GM18907 (cell line): ENCODE data around the gene ZNF407.
A peak's percentile ranks its signal among the peaks of the same experiment; 100 is the strongest.

ENCODE experiments used
- ATAC-seq: cut with Tn5 transposase; IDR thresholded peaks from one replicate; pipeline ENCODE4 v1.9.1; 2021; ENCODE audit warnings: mild to moderate bottlenecking, moderate library complexity; ENCODE audit not compliant: unreplicated experiment

Gene ZNF407

DNA sequence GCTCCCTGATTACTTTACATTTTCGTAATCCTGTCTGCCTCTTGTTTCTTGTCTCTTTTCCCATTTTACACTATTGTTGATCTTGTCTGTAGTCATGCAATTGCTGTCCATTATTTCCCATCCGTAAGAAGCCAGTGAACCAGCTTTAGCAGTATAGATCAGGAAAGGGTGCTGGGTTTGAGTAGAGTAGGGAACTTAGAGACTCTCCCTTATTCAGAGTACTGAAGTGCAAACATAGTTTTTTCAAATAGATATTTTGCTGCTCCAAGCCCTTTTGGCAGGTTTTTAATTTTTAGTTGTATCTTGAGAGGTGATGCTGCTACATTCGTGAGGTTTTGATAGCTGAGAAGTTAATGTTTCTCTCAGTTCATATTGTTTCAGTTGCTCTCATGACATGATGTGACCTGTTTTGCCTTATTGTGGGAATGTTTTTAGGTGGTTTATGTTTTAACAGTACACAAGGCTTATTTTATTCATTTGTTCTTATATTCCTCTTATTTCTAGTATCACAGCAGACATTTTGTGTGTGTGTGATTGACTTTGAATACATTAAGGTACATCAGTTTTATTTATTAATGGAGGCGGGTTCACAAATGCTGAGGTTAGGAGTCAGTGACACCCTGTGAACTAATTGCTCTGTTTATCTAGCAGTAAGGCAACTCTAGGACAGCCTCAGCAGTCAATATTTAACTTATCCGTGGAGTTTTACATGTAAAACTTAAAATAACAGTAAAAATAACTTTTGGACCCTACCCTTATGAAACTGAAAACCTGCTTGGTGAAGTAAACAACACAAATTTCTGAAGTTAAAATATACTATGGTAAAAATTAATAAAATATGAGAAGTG is 118.4 kb downstream of the ZNF407 start:
- peak; percentile 56 for ATAC-seq

DNA sequence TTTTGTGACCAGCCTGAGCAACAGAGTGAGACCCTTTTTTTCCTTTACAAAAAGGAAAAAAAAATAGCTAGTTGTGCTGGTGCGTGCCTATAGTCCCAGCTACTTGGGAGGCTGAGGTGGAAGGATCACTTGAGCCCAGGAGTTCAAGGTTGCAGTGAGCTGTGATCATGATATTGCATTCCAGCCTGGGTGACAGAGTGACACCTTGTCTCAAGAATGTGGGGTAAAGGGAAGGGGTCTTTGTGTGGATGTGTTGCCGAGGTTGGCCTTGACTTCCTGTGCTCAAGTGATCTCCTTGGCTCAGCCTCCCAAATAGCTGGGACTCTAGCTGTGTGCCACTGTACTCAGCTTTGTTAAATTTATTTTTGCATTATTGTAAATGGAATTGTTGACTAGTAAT is 120.6 kb downstream of the ZNF407 start:
- no peak for ATAC-seq

DNA sequence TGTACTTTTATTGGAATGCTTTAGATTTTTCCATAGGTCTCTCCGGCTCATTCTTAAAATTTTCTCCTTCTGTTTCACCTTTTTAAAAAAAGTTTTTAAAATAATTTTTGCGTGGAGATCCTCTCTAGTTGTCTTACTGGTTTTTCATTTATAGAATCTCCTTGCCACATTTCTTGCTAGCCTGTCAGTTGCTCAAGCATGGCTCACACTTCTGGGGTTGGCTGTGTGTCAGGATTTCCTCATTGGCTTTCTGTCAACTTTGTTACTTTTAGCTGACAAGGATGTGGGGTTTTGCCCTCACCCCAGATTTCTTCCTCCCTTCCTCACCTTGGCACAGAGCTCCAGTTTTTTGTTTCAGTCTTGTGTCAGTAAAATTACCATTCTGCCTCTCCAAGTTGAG is 124.6 kb downstream of the ZNF407 start:
- no peak for ATAC-seq

DNA sequence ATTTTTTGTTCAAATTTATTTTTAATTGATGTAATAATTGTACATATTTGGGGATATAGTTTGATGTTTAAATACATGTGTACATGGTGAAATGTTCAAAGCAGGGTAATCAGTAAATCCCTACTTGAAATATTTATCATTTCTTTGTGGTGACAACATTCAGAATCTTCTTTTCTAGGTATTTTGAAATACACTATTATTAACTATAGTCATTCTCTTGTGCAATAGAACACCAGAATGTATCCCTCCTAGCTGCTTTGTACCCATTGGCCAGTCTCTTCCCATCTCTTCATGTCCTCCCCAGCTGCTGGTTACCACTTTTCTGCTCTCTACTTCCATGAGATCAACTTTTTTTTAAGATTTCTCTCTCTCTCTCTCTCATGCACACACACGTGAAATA is 126.5 kb downstream of the ZNF407 start:
- no peak for ATAC-seq

DNA sequence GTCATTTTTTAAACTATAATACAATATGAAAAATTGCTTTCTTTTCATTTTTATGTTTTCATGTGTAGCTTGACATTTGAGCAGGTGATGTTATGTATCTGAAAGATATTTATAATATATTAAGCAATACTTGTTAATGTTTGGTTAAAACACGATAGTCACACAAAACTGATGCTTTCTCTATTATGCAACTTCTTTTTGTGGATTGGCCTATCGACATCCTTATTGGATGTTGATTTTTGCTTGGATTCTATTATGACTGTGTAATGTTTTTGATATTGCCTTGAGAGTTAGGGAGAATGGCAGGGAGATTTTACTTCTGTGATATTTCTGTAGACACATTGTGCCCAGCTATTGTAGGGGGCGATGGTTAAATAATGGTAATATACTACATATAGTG is 128.0 kb downstream of the ZNF407 start:
- ATAC-seq, result no peak

DNA sequence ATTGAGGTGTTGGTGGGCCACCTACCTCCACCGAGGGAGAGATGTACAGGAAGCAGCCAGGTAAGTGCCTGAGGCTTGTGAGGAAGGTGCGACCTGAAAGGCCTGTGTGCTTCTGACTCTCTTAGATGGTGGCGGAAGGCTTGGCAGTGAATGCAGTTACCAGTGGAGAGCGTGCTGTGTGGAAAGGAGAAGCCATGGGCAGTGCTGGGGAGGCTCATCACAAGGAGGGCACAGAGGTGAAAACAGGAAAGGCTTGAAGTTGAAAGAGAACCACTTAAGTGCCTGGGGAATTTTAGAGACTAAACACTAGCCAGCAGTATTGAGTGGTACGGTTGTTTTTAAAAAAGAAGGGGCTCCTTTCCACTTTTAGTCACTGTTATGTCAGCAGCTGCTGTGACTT is 130.9 kb downstream of the ZNF407 start:
- no peak for ATAC-seq

DNA sequence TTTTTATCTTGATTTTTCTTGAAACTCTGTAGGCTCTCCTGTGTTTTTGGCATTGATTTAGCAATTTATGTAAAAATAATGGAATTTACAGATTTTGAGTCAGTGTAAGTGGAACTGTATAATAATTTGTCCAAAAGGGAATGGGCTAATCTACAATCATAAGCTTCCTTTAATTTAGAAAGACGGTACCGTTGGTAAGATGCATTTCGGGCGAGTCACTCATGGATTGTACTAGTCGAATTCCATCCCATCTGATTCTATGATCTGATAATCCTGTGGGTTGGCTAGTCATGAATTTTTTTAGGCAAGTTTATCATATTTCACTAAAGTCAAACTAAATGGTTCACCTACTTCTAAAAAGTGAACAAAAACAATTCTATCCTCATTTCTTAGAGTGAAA is 133.4 kb downstream of the ZNF407 start:
- ATAC-seq, result no peak

DNA sequence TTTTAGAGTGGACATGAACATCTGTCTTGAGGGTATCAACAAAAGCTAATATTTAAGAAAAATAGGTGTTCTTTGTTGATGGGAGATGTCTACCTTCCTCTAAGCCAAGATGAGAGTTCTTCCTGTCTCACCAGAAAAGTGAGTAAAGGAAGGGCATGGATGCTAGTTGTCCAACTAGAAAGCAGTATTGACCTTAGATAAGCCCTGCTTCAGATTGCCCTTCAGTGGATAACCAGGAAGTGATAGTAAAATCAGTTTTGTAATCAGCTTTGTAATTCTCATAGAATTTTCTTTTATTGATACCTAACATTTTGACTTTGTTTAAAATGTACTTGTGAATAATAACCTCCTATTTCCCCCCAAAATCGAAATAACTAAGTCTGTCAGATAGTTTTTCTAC is 134.7 kb downstream of the ZNF407 start:
- ATAC-seq, result no peak

DNA sequence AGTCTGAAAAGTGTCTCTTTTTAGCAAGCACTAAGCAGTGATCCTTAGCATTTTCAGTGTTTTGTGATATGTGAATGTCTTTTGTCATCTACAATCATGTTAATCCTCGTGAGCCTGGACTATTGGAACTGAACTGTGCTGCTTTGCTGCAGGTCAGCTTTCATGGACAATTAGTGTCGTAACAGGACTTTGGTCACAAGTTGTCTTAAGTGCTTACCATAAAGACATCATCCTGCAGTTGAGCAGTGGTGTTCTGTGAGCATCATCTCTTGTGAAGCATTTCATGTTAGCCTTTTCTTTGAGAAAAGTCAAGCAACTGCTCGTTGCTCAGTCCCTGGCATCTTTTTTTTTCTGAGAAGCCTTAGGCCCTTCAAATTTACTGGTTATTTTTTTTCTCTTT is 135.9 kb downstream of the ZNF407 start:
- no peak for ATAC-seq

DNA sequence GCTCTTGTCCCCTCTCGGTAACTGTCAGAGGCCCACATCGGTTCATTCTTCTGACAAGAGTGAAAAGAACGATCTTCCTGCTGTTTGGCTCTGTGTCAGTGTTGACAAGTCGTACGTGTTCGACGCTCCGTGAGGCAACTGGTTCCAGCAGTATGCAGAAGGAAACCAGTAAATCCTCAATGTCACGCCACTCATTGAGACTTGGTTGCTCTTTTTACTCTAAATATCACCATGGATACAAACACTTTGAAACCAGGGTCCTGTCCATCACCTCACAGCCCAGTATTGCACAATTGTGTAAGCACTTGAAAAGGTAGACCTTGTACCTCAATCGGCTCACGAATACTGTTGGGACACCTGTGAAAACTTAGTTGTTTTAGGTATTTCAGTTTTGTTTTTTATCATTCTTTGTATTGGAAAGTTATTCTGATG is 136.4 kb downstream of the ZNF407 start:
- ATAC-seq, result no peak

DNA sequence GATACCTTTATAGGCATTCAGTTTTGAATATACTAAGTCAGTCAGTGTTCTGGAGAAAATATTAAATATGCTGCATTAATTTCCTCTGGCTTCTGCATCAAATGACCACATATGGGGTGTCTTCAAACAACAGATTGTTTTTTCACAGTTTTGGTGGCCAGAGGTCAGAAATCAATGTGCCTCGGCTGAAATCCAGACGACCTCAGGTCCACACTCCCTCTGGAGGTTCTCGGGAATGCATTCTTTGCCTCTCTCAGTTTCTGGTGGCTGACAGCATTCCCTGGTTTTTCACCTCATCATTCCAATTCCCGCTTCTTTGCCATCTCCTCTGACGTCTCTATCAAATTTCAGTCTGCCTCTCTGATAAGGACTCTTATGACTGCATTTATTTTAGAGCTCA is 142.3 kb downstream of the ZNF407 start:
- ATAC-seq, result no peak

DNA sequence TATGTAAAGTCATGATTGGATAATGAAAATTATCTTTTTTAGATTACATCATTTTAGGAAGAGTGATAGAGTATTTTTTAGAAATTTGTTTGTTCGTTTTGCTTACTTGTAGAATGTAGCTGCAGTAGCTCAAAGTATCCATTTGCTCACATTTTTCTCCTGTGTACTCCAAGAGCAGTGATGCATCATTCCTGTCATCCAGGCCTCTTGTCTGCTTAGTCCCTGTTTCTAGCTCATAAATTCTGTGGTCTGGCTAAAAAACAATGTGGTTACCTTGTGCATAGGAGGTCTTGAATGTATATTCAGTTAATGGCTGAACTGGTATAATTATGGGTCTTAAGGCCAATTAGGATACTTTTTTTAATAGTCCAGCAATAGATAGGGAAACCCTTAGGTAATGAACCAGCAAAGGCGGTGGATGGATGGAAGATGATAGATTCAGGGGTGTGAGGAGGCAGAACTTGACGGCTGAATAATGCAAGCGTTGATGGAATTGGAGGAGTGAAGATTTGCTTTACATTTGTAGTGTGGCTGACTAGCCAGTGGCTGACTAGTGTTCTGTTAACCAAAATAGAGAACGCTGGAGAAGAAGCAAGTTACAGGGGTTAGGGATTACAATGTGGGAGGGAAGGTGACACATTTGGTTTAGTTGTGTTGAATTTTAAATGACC is 145.0 kb downstream of the ZNF407 start:
- no peak for ATAC-seq

DNA sequence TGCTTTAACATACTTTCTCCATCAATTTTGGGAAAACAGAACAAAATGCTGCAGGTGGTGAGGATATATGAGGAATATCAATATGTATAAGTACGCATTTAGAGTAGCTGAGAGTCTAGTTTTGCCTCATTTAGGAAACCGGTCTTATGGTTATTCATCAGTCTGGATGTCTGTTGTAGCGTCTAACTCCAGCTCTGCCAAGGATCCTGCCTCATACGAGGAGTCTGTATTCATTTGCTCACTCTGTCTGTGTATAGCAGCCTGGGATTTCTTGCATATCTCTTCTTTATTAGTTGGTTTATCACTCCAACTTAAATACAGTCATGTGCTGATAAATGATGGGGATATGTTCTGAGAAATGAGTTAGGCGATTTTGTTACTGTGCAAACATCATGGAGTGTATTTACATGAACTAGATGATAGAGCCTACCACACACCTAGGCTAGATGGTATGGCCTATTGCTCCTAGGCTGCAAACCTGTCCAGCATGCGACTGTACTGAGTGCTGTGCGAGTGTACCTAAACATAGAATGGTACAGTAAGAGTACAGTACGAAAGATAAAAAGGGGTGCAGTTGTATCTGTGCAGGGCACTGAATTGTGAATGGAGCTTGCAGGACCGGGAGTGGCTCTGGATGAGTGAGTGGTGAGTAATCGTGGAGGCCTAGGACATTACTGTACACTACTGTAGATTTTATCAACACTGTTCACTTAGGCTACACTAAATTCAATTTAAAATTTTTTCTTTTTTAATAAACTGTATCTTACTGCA is 148.1 kb downstream of the ZNF407 start:
- no peak for ATAC-seq

DNA sequence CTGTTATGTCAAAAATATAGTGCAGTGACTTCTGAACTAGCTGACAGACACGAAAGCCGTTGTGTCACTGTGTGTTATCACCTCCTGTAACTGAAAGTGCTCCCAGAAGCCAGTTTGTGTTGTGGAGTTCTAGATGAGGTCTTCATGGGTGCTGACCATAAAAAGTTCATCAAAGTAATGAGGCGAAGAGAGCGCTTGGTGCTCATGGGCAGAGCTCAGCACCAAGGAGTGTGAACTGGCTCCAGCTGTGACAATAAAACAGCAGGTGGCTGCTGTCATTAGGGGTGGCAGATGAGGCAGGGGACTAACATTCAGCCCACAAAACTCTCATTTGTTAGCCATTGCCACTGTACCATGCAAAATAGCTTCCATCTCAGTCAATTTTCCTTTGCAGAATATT is 151.1 kb downstream of the ZNF407 start:
- ATAC-seq, result no peak

DNA sequence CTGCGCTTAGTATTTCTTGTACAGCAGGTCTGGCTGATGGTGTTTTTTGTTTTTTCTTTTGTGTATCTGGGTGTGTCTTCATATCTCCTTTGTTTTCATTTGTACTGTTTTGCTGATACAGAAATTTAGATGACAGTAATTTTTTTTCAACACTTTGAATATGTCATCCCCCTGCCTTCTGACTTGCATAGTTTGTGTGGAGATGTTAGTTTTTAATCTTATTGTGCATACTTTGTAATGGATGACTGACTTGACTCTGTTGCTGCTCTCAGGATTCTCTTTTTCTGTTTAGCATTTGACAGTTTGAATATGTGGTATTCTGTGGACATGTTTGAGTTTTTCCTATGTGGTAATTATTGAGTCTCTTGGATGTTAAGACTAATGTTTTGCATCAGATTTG is 161.3 kb downstream of the ZNF407 start:
- ATAC-seq, result no peak

DNA sequence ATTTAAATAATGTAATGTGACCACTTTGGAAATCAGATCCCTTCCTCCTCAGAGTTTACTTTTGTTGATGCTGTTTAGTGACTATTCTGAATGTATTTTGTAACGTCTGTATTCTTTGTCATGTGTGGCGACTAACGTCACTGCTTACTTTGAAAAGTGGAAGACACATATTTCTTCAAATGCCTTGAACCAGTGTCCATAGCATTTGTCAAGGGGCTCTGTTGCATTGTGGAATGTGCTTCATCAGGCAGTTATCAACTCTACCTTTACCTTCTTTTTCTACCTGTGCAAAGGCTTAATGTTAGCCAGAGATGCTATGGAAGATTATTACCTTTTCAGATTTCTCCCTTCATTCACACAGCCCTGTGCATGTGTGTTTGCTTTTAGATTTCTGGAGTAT is 162.4 kb downstream of the ZNF407 start:
- no peak for ATAC-seq

DNA sequence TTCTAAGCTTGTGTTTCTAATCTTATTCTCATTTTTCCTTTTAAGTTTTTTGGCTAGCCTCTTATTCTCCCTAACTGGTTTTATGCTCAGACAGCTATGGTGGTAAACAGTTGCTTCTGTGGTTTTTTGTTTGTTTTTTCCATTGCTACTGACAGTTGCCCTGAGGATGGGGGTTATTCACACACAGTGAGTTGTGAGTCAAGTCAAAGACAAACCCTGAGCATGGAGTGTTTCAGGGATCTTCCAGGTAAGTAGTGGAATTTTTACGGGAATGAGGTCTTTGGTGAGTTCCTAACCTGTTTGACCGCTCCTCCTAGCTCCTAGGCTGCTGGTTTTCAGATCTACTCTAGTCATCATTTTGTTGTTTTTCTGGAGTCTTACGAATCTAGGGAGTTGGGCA is 162.8 kb downstream of the ZNF407 start:
- ATAC-seq, result no peak

DNA sequence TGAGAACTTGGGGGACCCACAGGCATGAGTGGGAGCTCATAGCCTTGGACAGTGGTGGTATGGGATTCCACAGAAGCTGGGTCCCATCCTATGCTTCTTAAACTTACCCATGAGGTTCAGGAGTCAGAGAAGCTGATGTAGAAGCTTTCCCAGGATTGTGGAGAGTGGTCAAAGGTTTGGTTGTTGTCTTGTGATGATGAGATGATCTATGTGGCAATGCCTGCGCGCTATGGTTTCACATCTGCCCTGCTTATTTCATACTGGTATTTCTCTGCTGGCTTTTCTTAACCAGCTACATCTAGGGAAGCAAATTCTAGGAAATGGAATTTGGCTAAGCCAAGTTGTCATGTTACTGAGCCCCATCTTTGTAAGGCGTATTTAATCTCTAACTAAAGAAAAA is 168.6 kb downstream of the ZNF407 start:
- no peak for ATAC-seq

DNA sequence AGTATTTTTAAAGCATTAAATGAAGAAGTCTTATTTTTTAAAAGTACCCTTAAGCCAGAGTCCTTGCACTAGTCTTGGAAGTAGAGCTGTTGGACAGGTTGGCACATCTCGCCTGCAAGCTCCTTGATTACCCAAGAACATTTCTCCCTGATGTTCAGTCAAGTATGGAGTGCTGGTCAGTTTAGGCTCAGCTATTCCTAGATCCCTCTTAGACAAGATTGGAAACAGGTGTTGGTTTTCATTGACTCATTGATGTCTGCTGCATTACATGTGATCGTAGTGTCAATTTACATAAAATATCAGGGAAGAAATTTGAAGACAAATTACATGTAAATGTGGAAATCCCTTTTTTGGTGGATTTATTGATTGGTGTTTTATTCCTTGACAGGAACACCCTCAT is 170.4 kb downstream of the ZNF407 start:
- ATAC-seq, result no peak

DNA sequence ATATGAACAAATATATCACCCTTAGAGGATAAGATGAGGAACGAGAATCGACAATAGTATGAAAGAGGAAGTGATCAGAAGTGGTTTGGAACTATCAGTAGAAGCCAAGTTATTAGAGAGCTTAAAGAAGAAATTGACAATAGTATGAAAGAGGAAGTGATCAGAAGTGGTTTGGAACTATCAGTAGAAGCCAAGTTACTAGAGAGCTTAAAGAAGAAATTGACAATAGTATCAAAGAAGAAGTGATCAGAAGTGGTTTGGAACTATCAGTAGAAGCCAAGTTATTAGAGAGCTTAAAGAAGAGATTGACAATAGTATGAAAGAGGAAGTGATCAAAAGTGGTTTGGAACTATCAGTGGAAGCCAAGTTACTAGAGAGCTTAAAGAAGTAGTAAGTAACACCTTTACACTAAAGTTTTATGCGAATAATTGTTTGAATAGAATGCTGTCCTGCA is 175.5 kb downstream of the ZNF407 start:
- ATAC-seq, result peak; percentile 78

DNA sequence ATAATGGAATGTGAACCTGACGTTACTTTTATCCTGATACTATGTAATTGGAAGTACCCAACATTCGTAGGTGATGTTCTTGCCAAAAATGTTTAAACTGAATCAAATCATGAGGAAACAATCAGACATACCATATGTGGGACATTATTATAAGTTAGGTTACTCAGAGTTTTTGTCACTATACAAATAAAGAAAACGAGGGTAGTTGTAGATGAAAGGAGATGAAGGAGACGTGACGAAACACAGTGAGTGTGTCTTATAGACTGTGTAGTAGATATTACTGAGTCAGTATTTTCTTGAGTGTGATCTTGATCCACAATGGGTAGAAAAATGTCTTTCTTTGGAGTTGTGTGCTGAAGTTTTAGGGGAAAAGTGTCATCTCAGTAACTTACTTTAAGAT is 176.8 kb downstream of the ZNF407 start:
- no peak for ATAC-seq

DNA sequence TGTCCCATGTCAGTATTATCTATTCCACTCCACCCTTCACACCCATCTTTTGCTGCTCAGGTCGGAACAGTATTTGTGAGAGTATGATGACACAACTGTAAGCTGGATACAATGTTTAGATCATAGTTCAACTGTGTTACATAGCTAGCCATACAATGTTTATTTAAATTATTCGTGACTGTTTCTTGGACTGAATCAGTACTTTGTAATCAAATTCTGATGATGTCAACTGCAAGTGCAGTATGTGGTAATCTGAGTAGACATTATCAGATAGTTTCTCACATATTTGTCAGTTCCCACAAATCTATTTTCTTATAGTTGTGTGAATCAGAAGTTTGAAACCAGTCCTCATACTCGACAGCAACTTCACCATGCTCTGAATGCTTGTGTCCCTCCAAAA is 177.6 kb downstream of the ZNF407 start:
- no peak for ATAC-seq
